Fibroblast of lung (primary cell): ENCODE data around the gene ELAVL2. TPM values are rescaled to one million over a fixed set of nuclear protein-coding genes. Genes with fewer than 3 reads are reported as not detected.

ENCODE experiments used
- DNase-seq, 2 donors: peaks; one replicate each; pipeline versions ENCODE4 v3.0.0 to v3.0.0-alpha.2; 2010; ENCODE audit warnings: low read depth in 2 of 2
- H2AFZ ChIP-seq: 2 replicates; pipeline ENCODE4 v1.5.1; 2012; ENCODE audit warnings: low read length, control low read depth, inconsistent platforms
- H3K27ac ChIP-seq: 2 replicates; pipeline ENCODE4 v1.5.1; 2011; ENCODE audit warnings: low read length, control low read depth; ENCODE audit not compliant: insufficient read depth
- H3K27me3 ChIP-seq: 2 replicates; pipeline ENCODE4 v1.5.1; 2011; ENCODE audit warnings: mild to moderate bottlenecking, low read length; ENCODE audit not compliant: control insufficient read depth, insufficient read depth
- H3K36me3 ChIP-seq: 2 replicates; pipeline ENCODE4 v1.5.1; 2011; ENCODE audit warnings: low read length; ENCODE audit not compliant: control insufficient read depth, insufficient read depth
- H3K4me1 ChIP-seq: 2 replicates; pipeline ENCODE4 v1.5.1; 2011; ENCODE audit warnings: low read length; ENCODE audit not compliant: control insufficient read depth, insufficient read depth; ENCODE audit errors: extremely low read depth
- H3K4me2 ChIP-seq: 2 replicates; pipeline ENCODE4 v1.5.1; 2011; ENCODE audit warnings: low read length, control low read depth; ENCODE audit not compliant: insufficient read depth; ENCODE audit errors: extremely low read depth
- H3K4me3 ChIP-seq, 4 experiments: fragments of 200-600 bp in 1 of 4; sonication (generic) in 1 of 4; replicated peaks in 1 of 4; 2 replicates each; pipeline ENCODE4 v1.5.1; 2011 to 2016; ENCODE audit warnings: low read length in 4 of 4, low read depth in 3 of 4, mild to moderate bottlenecking in 3 of 4, control low read depth in 2 of 4, inconsistent platforms in 1 of 4, mixed read lengths in 1 of 4; ENCODE audit not compliant: insufficient read depth in 1 of 4; ENCODE audit errors: control extremely low read depth in 1 of 4
- H3K79me2 ChIP-seq: 2 replicates; pipeline ENCODE4 v1.5.1; 2012; ENCODE audit warnings: mild to moderate bottlenecking, low read length, inconsistent platforms; ENCODE audit not compliant: control insufficient read depth, insufficient read depth
- H3K9ac ChIP-seq: 2 replicates; pipeline ENCODE4 v1.5.1; 2011; ENCODE audit warnings: mild to moderate bottlenecking, low read length, control low read depth; ENCODE audit not compliant: insufficient read depth
- H3K9me3 ChIP-seq: 2 replicates; pipeline ENCODE4 v1.5.1; 2012; ENCODE audit warnings: low read depth, low read length; ENCODE audit not compliant: control insufficient read depth, insufficient read depth
- H4K20me1 ChIP-seq: 2 replicates; pipeline ENCODE4 v1.5.1; 2011; ENCODE audit warnings: low read length; ENCODE audit not compliant: control insufficient read depth, insufficient read depth; ENCODE audit errors: extremely low read depth
- EZH2 ChIP-seq: IDR thresholded peaks from 2 replicates; pipeline ENCODE4 v1.5.1; 2012; ENCODE audit warnings: low read length, control low read depth, mild to moderate bottlenecking; ENCODE audit errors: missing control alignments
- polyA plus RNA-seq, 2 donors: library from polyadenylated mRNA; depleted of rRNA in 1 of 2; stranded (reverse) in 1 of 2; unstranded in 1 of 2; fragments of >200 nt; gene quantifications; 2 replicates each; pipeline ENCODE4 v1.2.1, GENCODE V29; 2011 to 2012; ENCODE audit warnings: missing spikeins in 1 of 2
- total RNA-seq: library from RNA; depleted of rRNA; stranded (reverse); fragments of >200 nt; gene quantifications from 2 replicates; pipeline ENCODE4 v1.2.1, GENCODE V29; 2014
- TF ChIP-seq, protein P1 (sequence below), 2 donors: IDR thresholded peaks in 1 of 2; conservative IDR thresholded peaks in 1 of 2; 1 replicate in 1 of 2; 2 replicates in 1 of 2; pipeline ENCODE4 v1.5.1; 2011 to 2012; ENCODE audit warnings: low read length in 2 of 2, control low read depth in 1 of 2, inconsistent platforms in 1 of 2, low read depth in 1 of 2, mild to moderate bottlenecking in 1 of 2

The ELAVL2 gene
- total and polyA plus RNA-seq, 2 donors (not counting 1 experiment from before 2014, with no cell fraction given): under 0.01 to 0.03 TPM

DNA sequence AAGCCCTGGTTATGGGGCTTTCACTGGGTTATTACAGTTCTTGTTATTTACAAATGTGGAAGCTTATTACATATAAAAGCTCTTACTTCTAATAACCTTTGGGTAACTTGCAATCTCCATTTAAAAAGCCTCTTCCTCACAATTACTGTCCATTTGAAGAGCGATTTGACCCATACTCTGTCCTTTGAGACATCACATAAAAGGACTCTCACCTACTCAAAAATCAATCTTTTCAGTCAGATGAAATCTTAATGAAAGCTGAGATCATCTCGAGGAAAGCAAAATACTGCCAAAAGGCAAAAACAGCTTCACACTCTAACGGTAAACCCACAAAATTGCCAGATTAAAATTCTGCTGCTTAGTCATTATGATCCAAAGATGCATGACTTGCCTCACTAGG lies 29.8 kb downstream of the ELAVL2 start:
- DNase-seq: no peak
- no peaks in the 10 kb centered on the region for H3K79me2 ChIP-seq
- no peak overlapping the region for H3K9ac ChIP-seq
- no peaks in the 10 kb centered on the region for H3K36me3 ChIP-seq
- no peak overlapping the region for H3K4me2 ChIP-seq
- no peaks in the 10 kb centered on the region for H3K9me3 ChIP-seq
- H3K4me3 ChIP-seq: no peak overlapping the region
- H3K4me1 ChIP-seq: no peaks in the 10 kb centered on the region
- no peak for TF ChIP-seq EZH2
- TF ChIP-seq, protein P1, sequence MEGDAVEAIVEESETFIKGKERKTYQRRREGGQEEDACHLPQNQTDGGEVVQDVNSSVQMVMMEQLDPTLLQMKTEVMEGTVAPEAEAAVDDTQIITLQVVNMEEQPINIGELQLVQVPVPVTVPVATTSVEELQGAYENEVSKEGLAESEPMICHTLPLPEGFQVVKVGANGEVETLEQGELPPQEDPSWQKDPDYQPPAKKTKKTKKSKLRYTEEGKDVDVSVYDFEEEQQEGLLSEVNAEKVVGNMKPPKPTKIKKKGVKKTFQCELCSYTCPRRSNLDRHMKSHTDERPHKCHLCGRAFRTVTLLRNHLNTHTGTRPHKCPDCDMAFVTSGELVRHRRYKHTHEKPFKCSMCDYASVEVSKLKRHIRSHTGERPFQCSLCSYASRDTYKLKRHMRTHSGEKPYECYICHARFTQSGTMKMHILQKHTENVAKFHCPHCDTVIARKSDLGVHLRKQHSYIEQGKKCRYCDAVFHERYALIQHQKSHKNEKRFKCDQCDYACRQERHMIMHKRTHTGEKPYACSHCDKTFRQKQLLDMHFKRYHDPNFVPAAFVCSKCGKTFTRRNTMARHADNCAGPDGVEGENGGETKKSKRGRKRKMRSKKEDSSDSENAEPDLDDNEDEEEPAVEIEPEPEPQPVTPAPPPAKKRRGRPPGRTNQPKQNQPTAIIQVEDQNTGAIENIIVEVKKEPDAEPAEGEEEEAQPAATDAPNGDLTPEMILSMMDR (conservative IDR thresholded peaks at IDR 0.05 in 1 of 2, IDR thresholded peaks at IDR 0.05 in 1 of 2; ENCODE audit: low read depth in 1 of 2, low read length in 2 of 2): no peak
- H2AFZ ChIP-seq: no peak overlapping the region
- H4K20me1 ChIP-seq: no peaks in the 10 kb centered on the region
- H3K27me3 ChIP-seq: no peaks in the 10 kb centered on the region
- no peak overlapping the region for H3K27ac ChIP-seq

DNA sequence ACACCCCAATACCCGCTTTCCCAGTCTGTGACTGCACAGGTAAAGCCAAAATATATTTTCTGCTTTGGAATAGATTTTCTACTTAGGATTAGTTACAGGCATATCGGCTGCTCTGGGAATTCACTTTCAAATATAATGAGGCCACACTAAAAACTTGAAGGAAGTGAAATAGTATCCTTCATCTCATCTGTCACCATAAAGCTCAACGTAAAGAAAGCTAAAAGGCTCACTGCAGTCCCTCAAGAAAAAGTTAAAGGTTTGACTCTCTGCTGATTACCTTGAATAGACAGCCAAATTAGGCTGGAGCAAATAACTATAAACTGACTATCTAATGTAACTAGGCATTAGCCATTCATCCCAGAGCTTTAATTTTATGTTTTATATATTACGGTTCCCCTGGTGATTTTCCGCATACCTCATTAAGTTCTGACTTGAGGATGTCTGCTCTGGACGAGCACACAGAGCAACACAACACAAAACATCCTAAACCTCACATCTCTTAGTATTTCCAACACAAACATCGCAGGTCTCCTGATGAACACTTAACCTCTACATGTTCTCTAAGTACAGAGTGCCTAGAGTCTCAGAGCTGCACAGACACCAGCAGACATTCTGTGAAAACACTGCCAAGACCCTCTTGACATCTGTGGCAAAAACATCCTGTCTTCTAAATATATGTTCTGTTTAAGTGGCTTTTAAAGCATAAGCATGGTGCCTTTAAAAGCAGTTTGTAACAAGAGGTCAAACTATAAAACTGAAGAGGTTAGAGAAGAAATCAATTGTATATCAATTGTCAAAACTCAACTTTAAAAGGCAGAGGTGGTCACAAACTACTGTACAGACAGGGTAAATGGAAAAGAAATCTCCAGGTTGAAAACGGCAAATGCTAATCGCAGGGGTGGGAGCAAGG lies 35.4 kb downstream of the ELAVL2 start:
- H3K79me2 ChIP-seq: no peaks in the 10 kb centered on the region
- H2AFZ ChIP-seq: no peak overlapping the region
- no peak overlapping the region for H3K9ac ChIP-seq
- H4K20me1 ChIP-seq: no peaks in the 10 kb centered on the region
- no peaks in the 10 kb centered on the region for H3K9me3 ChIP-seq
- no peak overlapping the region for H3K4me3 ChIP-seq
- DNase-seq: no peak
- H3K36me3 ChIP-seq: no peaks in the 10 kb centered on the region
- no peaks in the 10 kb centered on the region for H3K4me1 ChIP-seq
- TF ChIP-seq EZH2: no peak
- TF ChIP-seq, protein P1 (conservative IDR thresholded peaks at IDR 0.05 in 1 of 2, IDR thresholded peaks at IDR 0.05 in 1 of 2; ENCODE audit: low read depth in 1 of 2, low read length in 2 of 2): no peak
- no peak overlapping the region for H3K27ac ChIP-seq
- no peaks in the 10 kb centered on the region for H3K27me3 ChIP-seq
- no peak overlapping the region for H3K4me2 ChIP-seq

DNA sequence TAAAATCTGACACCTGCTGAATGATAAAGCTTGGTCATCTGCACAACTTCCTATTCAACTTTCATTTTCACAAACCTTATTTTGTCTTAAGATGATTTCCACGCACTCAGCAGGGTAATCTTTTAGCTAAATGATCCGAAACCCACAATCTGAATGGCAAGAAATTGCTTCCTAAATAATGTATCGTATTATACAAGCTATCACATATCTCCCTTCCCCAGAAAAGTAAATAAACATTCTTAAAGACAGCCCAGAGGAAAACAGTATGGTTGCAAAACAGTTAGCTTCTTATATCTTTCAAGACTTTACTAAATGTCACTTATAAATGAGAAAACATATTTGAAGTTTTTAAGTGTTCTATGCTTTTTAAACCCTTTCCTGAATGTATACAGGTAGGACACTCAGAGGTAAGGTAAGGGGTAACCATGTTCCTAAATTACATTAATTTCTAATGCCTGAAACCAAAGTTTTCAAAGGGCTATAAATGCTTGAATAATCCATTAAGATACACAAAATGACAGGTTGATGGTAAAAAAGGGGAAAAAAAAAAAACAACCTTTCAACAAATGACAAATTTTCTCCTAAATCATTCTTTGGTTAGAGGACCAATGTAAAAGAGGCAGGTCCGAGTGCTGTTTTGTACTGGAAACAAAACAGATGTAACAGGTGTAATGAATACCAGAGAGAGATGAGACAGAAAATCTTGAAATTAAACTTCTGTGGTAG lies 36.3 kb downstream of the ELAVL2 start:
- no peaks in the 10 kb centered on the region for H3K36me3 ChIP-seq
- no peaks in the 10 kb centered on the region for H3K9me3 ChIP-seq
- no peaks in the 10 kb centered on the region for H3K79me2 ChIP-seq
- no peak overlapping the region for H3K27ac ChIP-seq
- no peaks in the 10 kb centered on the region for H3K27me3 ChIP-seq
- H3K4me3 ChIP-seq: no peak overlapping the region
- H4K20me1 ChIP-seq: no peaks in the 10 kb centered on the region
- DNase-seq: no peak
- no peak overlapping the region for H3K4me2 ChIP-seq
- no peaks in the 10 kb centered on the region for H3K4me1 ChIP-seq
- H2AFZ ChIP-seq: no peak overlapping the region
- H3K9ac ChIP-seq: no peak overlapping the region
- TF ChIP-seq EZH2: no peak
